GM18499 (cell line): Measurements from ENCODE around the gene SYT15.
"Not testable (repeated sequence)": the region's sequence is repeated elsewhere in the genome, so short reads cannot be mapped to it uniquely, and the experiment has no call there.

ENCODE experiments used
- ATAC-seq: cut with Tn5 transposase; IDR thresholded peaks from one replicate; pipeline ENCODE4 v1.9.1; 2021; ENCODE audit warnings: moderate number of reproducible peaks; ENCODE audit not compliant: insufficient read depth, unreplicated experiment

SYT15 gene

DNA sequence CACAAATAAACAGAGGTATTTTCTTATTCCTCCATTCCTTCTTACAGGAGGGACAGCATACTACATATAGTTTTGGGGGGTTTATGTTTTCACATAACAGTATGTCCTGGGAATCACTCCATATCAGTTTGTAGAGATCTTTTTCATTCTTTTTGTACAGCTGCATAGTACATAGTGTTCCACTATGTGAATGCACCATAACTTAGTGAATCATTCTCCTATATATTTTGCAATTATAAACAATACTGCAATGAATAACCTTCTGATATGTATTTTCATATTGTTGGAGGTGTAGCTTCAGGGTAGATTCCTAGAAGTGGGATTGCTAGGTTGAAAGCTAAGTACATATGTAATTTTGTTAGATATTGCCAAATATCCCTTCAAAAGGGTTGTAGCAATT is 61.1 kb downstream of the SYT15 start:
- not testable (repeated sequence) for ATAC-seq
